Endothelial cell of umbilical vein (primary cell): ENCODE measurements around the gene WDTC1. TPM values are rescaled to one million over a fixed set of nuclear protein-coding genes. Genes with fewer than 3 reads are reported as not detected.
A peak's percentile ranks its signal among the peaks of the same experiment; 100 is the strongest.

Experiments
- BruUV-seq: library from RNA; stranded (reverse); fragments of 400-500 nt; replicated peaks from 2 replicates; lab custom pipeline; 2021; lab: Mats Ljungman, UMichigan
- CTCF ChIA-PET: fragments of 300-600, 350-600 bp; sonication (Branson Sonifier 250); formaldehyde crosslinking; loops from one replicate; lab custom pipeline; 2021; ENCODE audit warnings: antibody characterized with exemption, inconsistent platforms; lab: Charles Lee
- POLR2A ChIA-PET: fragments of 300-600, 350-600 bp; sonication (Branson Sonifier 250); formaldehyde crosslinking; loops from one replicate; lab custom pipeline; 2021; ENCODE audit warnings: antibody characterized with exemption, inconsistent platforms; lab: Charles Lee
- DNase-seq: peaks from one replicate; pipeline ENCODE4 v3.0.0-alpha.2; 2011; ENCODE audit warnings: low read depth, low spot score
- FAIRE-seq: peaks from 2 replicates; lab custom pipeline; 2011; peaks lifted over from hg19 to GRCh38; lab: Jason Lieb, UNC
- H2AFZ ChIP-seq: 2 replicates; pipeline ENCODE4 v1.6.0; 2012; ENCODE audit warnings: low read depth, low read length, control low read depth, inconsistent platforms
- H3K27ac ChIP-seq: 2 replicates; pipeline ENCODE4 v1.5.1; 2011; ENCODE audit warnings: low read depth, mild to moderate bottlenecking, control low read depth, low read length, moderate library complexity; ENCODE audit not compliant: insufficient read depth
- H3K27me3 ChIP-seq, 2 experiments: 2 replicates each; pipeline versions ENCODE4 v1.6.0 to v1.6.1; 2011; ENCODE audit warnings: low read length in 2 of 2, mixed read lengths in 1 of 2; ENCODE audit not compliant: control insufficient read depth in 2 of 2, insufficient read depth in 2 of 2
- H3K36me3 ChIP-seq, 2 experiments: 2 replicates in 1 of 2; 3 replicates in 1 of 2; pipeline ENCODE4 v1.5.1; 2011; ENCODE audit warnings: low read length in 2 of 2, mild to moderate bottlenecking in 1 of 2, moderate library complexity in 1 of 2; ENCODE audit not compliant: control insufficient read depth in 2 of 2, insufficient read depth in 2 of 2; ENCODE audit errors: extremely low read depth in 1 of 2
- H3K4me1 ChIP-seq: 3 replicates; pipeline ENCODE4 v1.5.1; 2011; ENCODE audit warnings: mild to moderate bottlenecking, low read length; ENCODE audit not compliant: control insufficient read depth, insufficient read depth; ENCODE audit errors: extremely low read depth
- H3K4me2 ChIP-seq: 2 replicates; pipeline ENCODE4 v1.6.1; 2011; ENCODE audit warnings: low read length, control low read depth, mixed read lengths; ENCODE audit not compliant: insufficient read depth
- H3K4me3 ChIP-seq, 3 experiments: fragments of 200-600 bp in 1 of 3; sonication (generic), shearing (Covaris generic) in 1 of 3; replicated peaks in 1 of 3; 2 replicates each; pipeline ENCODE4 v1.5.1; 2011 to 2016; ENCODE audit warnings: control low read depth in 3 of 3, low read length in 3 of 3, mild to moderate bottlenecking in 2 of 3, inconsistent platforms in 1 of 3, low read depth in 1 of 3, moderate library complexity in 1 of 3; ENCODE audit not compliant: insufficient read depth in 1 of 3
- H3K79me2 ChIP-seq: 2 replicates; pipeline ENCODE4 v1.6.0; 2012; ENCODE audit warnings: low read length, inconsistent platforms; ENCODE audit not compliant: control insufficient read depth, insufficient read depth
- H3K9ac ChIP-seq: replicated peaks from 2 replicates; pipeline ENCODE3; 2011; ENCODE audit warnings: low read length, control low read depth; ENCODE audit not compliant: insufficient read depth; ENCODE audit errors: extremely low read depth
- H3K9me1 ChIP-seq: replicated peaks from 3 replicates; pipeline ENCODE4 v1.6.0; 2011; ENCODE audit warnings: mild to moderate bottlenecking, low read length; ENCODE audit not compliant: control insufficient read depth, insufficient read depth; ENCODE audit errors: extremely low read depth
- H3K9me3 ChIP-seq: replicated peaks from 2 replicates; pipeline ENCODE4 v1.5.1; 2012; ENCODE audit warnings: low read length, inconsistent platforms; ENCODE audit not compliant: control insufficient read depth, insufficient read depth
- H4K20me1 ChIP-seq: replicated peaks from 2 replicates; pipeline ENCODE3; 2011; ENCODE audit warnings: mild to moderate bottlenecking, low read length; ENCODE audit not compliant: control insufficient read depth, insufficient read depth; ENCODE audit errors: extremely low read depth
- EZH2 ChIP-seq: IDR thresholded peaks from 2 replicates; pipeline ENCODE4 v1.6.1; 2012; ENCODE audit warnings: borderline replicate concordance, low read depth, mild to moderate bottlenecking, moderate library complexity, low read length, inconsistent platforms; ENCODE audit not compliant: severe bottlenecking
- FOS ChIP-seq: IDR thresholded peaks from 2 replicates; pipeline ENCODE4 v1.6.1; 2011; ENCODE audit warnings: mild to moderate bottlenecking, low read length, moderate library complexity, borderline replicate concordance; ENCODE audit not compliant: insufficient read depth
- GATA2 ChIP-seq: IDR thresholded peaks from 2 replicates; pipeline ENCODE4 v1.7.0; 2011; ENCODE audit warnings: low read depth, mild to moderate bottlenecking, moderate library complexity, mixed read lengths, low read length; ENCODE audit not compliant: insufficient read length, insufficient read depth
- JUN ChIP-seq: IDR thresholded peaks from 2 replicates; pipeline ENCODE4 v1.6.1; 2011; ENCODE audit warnings: borderline replicate concordance, low read depth; ENCODE audit not compliant: insufficient read length, insufficient read depth
- MYC ChIP-seq: IDR thresholded peaks from one replicate; pipeline ENCODE4 v1.6.1; 2011; ENCODE audit warnings: mild to moderate bottlenecking, low read depth, low read length
- POLR2A ChIP-seq: IDR thresholded peaks from 2 replicates; pipeline ENCODE4 v1.6.1; 2012; ENCODE audit warnings: low read depth, mild to moderate bottlenecking, control low read depth, low read length
- POLR2AphosphoS5 ChIP-seq: IDR thresholded peaks from 2 replicates; pipeline ENCODE4 v1.6.1; 2012; ENCODE audit warnings: low read depth, mild to moderate bottlenecking, control low read depth, low read length, moderate library complexity; ENCODE audit not compliant: insufficient read depth
- dilution Hi-C: fragments of 300-500 bp; cut with MboI; formaldehyde crosslinking; loops from one replicate; pipeline ENCODE4 v1.15.0; 2019; ENCODE audit warnings: low sequenced_read_pairs; ENCODE audit not compliant: extremely low pct_ligation_motif_present
- intact Hi-C: fragments of 100-400 bp; cut with micrococcal nuclease; formaldehyde crosslinking; loops from one replicate; pipeline ENCODE4 v1.10.0; 2022
- polyA plus RNA-seq, 4 experiments: library from polyadenylated mRNA; depleted of rRNA in 3 of 4; stranded (reverse) in 3 of 4; unstranded in 1 of 4; fragments of >200 nt; gene quantifications; 2 replicates each; pipeline versions ENCODE4 v1.2.1 to v1.2.3, GENCODE V29; 2011 to 2012; ENCODE audit warnings: missing spikeins in 1 of 4
- total RNA-seq: library from RNA; stranded (reverse); gene quantifications from 2 replicates; pipeline ENCODE4 v1.2.3, GENCODE V29; 2021
- TF ChIP-seq, protein P1 (sequence below): IDR thresholded peaks from 2 replicates; pipeline ENCODE4 v1.6.1; 2011; ENCODE audit not compliant: insufficient read depth, insufficient read length
- TF ChIP-seq, protein P2 (sequence below), 2 donors: IDR thresholded peaks; 1 replicate in 1 of 2; 2 replicates in 1 of 2; pipeline ENCODE4 v1.5.1; 2011; ENCODE audit warnings: low read length in 2 of 2, mild to moderate bottlenecking in 2 of 2, moderate library complexity in 2 of 2, control low read depth in 1 of 2, inconsistent platforms in 1 of 2, low read depth in 1 of 2; ENCODE audit not compliant: insufficient read depth in 1 of 2; ENCODE audit errors: extremely low read depth in 1 of 2

The WDTC1 gene
- total and polyA plus RNA-seq, 2 donors (not counting 3 experiments of a cell fraction or from before 2014, with no cell fraction given): 15.4 to 27.6 TPM

GRCh38 chr1:27296773-27297291 lies 62.4 kb downstream of the WDTC1 start:
- Histone ChIP-seq H3K9ac (no peak overlapping the region), H3K9me3 (no peaks in the 10 kb centered on the region), H3K79me2 (no peaks in the 10 kb centered on the region), H3K4me2 (no peak overlapping the region), H3K27ac (no peak overlapping the region), H3K36me3 (peaks cover 0 to 23% of the 10 kb centered on the region in 2 experiments), H3K4me1 (no peaks in the 10 kb centered on the region), H3K27me3 (no peaks in the 10 kb centered on the region), H4K20me1 (no peaks in the 10 kb centered on the region), H2AFZ (no peak overlapping the region), H3K9me1 (no peaks in the 10 kb centered on the region), H3K4me3 (no peak overlapping the region)
- ChIA-PET CTCF (interaction anchor here (0.6 to 10.9 kb wide), 64 partner anchors 8 to 373 kb away, joined by 3 to 275 read pairs (median 4); partner anchors contain the start of genes AHDC1, CD164L2, GPR3 and MAP3K6), POLR2A (no interaction called here)
- DNase-seq: peak; percentile 32
- intact Hi-C loops: loop anchor here (1.0 kb wide), 1 partner anchor 309 kb away; no protein-coding TSS in a partner anchor
- TF ChIP-seq JUN: no peak
- TF ChIP-seq, protein P1, sequence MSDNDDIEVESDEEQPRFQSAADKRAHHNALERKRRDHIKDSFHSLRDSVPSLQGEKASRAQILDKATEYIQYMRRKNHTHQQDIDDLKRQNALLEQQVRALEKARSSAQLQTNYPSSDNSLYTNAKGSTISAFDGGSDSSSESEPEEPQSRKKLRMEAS: no peak
- TF ChIP-seq, protein P2, sequence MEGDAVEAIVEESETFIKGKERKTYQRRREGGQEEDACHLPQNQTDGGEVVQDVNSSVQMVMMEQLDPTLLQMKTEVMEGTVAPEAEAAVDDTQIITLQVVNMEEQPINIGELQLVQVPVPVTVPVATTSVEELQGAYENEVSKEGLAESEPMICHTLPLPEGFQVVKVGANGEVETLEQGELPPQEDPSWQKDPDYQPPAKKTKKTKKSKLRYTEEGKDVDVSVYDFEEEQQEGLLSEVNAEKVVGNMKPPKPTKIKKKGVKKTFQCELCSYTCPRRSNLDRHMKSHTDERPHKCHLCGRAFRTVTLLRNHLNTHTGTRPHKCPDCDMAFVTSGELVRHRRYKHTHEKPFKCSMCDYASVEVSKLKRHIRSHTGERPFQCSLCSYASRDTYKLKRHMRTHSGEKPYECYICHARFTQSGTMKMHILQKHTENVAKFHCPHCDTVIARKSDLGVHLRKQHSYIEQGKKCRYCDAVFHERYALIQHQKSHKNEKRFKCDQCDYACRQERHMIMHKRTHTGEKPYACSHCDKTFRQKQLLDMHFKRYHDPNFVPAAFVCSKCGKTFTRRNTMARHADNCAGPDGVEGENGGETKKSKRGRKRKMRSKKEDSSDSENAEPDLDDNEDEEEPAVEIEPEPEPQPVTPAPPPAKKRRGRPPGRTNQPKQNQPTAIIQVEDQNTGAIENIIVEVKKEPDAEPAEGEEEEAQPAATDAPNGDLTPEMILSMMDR (IDR thresholded peaks at IDR 0.05; ENCODE audit: extremely low read depth in 1 of 2, insufficient read depth in 1 of 2, low read depth in 1 of 2, low read length in 2 of 2): peak; percentile 55 to 74
- no TSS peak for BruUV-seq
- dilution Hi-C loops: no loop called here
- peak; percentile 84 for FAIRE-seq

- no peaks in the 10 kb centered on the region for H3K27me3 ChIP-seq
- no peaks in the 10 kb centered on the region for H4K20me1 ChIP-seq
- ChIA-PET CTCF (interaction anchor here (0.8 to 10.9 kb wide), 12 partner anchors 16 to 372 kb away, joined by 3 to 275 read pairs (median 6); partner anchors contain the start of genes AHDC1, GPR3 and WDTC1), POLR2A (no interaction called here)
- no peak overlapping the region for H3K4me2 ChIP-seq
- intact Hi-C loops (no loop called here), dilution Hi-C loops (no loop called here)
- no peaks in the 10 kb centered on the region for H3K9me1 ChIP-seq
- TF ChIP-seq, protein P2 (IDR thresholded peaks at IDR 0.05; ENCODE audit: extremely low read depth in 1 of 2, insufficient read depth in 1 of 2, low read depth in 1 of 2, low read length in 2 of 2): no peak
- TF ChIP-seq JUN: no peak
- no peak for TF ChIP-seq EZH2
- TF ChIP-seq MYC: no peak
- TF ChIP-seq, protein P1: no peak
- no peak for TF ChIP-seq GATA2
- TF ChIP-seq POLR2AphosphoS5: no peak
- TF ChIP-seq FOS: no peak
- TF ChIP-seq POLR2A: no peak
- no peak overlapping the region for H3K9ac ChIP-seq
- FAIRE-seq (no peak), DNase-seq (no peak)
- no TSS peak for BruUV-seq
- H2AFZ ChIP-seq: no peak overlapping the region
- H3K9me3 ChIP-seq: no peaks in the 10 kb centered on the region
- peaks cover 0 to 24% of the 10 kb centered on the region in 2 experiments for H3K36me3 ChIP-seq
- H3K79me2 ChIP-seq: no peaks in the 10 kb centered on the region
- no peaks in the 10 kb centered on the region for H3K4me1 ChIP-seq
- no peak overlapping the region for H3K27ac ChIP-seq
- no peak overlapping the region for H3K4me3 ChIP-seq
Observed at GRCh38 chr1:27297903-27298302, 63.5 kb downstream of the WDTC1 start.
